HFF-Myc (cell line): Measurements from ENCODE around the gene KIRREL3.

Source experiments
- DNase-seq: peaks from one replicate; pipeline ENCODE4 v3.0.0-alpha.2; 2011; ENCODE audit warnings: low read depth; ENCODE audit errors: extremely low read depth
- H3K4me3 ChIP-seq: replicated peaks from 2 replicates; pipeline ENCODE4 v1.5.1; 2011; ENCODE audit warnings: low read depth, mild to moderate bottlenecking, control low read depth, low read length
- CTCF ChIP-seq: IDR thresholded peaks from 2 replicates; pipeline ENCODE4 v1.5.1; 2012; ENCODE audit warnings: mild to moderate bottlenecking, low read depth, low read length, control low read depth; ENCODE audit errors: missing control alignments

The KIRREL3 gene

GRCh38 chr11:126664643-126665042, 335.9 kb downstream of the KIRREL3 start:
- no peak for DNase-seq
- no peak for TF ChIP-seq CTCF
- no peak overlapping the region for H3K4me3 ChIP-seq

GRCh38 chr11:126663749-126664592, 336.6 kb downstream of the KIRREL3 start:
- DNase-seq: no peak
- no peak for TF ChIP-seq CTCF
- no peak overlapping the region for H3K4me3 ChIP-seq

- H3K4me3 ChIP-seq: no peak overlapping the region
- no peak for DNase-seq
- no peak for TF ChIP-seq CTCF
Measured at GRCh38 chr11:126662035-126662790, 338.4 kb downstream of the KIRREL3 start.

- TF ChIP-seq CTCF: no peak
- DNase-seq: no peak
- no peak overlapping the region for H3K4me3 ChIP-seq
Measured at GRCh38 chr11:126660761-126661425, 339.7 kb downstream of the KIRREL3 start.

GRCh38 chr11:126660321-126660720, 340.2 kb downstream of the KIRREL3 start:
- no peak for TF ChIP-seq CTCF
- H3K4me3 ChIP-seq: no peak overlapping the region
- DNase-seq: no peak

GRCh38 chr11:126658306-126659056, 342.1 kb downstream of the KIRREL3 start:
- no peak overlapping the region for H3K4me3 ChIP-seq
- no peak for DNase-seq
- no peak for TF ChIP-seq CTCF
